ENCODE data around the gene GMPR2. TPM values are rescaled to one million over a fixed set of nuclear protein-coding genes. Genes with fewer than 3 reads are reported as not detected.

The GMPR2 gene
- total and polyA plus RNA-seq, 2 experiments from 2014 or later: 60.6 to 70.6 TPM

DNA sequence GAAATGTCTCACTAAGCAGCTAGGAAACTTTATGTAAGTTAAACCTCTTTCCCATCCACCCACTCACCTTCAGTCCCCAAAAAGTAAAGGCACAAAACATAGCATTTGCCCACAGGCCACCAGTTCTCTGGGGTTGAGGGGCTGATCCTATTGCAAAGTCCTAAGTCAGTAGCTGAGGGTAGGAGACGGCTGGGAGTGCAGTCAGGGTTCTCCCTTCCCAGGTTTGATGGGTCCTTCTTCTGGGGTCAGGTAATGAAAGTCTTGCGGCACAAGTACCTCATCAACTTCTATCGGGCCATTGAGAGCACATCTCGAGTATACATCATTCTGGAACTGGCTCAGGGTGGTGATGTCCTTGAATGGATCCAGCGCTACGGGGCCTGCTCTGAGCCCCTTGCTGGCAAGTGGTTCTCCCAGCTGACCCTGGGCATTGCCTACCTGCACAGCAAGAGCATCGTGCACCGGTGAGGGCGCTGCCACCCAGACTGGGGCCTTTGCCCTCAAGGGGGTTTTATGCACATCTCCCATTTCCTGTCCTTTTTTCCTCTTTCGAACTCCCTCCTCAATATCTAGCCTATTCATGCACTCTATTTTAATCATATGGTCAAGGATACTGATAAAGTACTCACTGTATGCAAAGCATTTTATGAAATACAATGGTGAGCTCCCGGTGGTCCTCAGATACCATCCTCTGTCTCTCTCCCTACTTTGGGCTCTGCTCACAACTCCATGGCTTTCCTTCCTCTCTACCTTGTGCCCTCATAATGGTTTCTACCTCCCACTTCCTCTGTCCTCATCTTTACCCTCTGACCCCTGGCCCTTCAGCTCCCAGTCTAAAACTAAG is 26.2 kb upstream of the GMPR2 start (continued):
- TF ChIP-seq, protein P1, sequence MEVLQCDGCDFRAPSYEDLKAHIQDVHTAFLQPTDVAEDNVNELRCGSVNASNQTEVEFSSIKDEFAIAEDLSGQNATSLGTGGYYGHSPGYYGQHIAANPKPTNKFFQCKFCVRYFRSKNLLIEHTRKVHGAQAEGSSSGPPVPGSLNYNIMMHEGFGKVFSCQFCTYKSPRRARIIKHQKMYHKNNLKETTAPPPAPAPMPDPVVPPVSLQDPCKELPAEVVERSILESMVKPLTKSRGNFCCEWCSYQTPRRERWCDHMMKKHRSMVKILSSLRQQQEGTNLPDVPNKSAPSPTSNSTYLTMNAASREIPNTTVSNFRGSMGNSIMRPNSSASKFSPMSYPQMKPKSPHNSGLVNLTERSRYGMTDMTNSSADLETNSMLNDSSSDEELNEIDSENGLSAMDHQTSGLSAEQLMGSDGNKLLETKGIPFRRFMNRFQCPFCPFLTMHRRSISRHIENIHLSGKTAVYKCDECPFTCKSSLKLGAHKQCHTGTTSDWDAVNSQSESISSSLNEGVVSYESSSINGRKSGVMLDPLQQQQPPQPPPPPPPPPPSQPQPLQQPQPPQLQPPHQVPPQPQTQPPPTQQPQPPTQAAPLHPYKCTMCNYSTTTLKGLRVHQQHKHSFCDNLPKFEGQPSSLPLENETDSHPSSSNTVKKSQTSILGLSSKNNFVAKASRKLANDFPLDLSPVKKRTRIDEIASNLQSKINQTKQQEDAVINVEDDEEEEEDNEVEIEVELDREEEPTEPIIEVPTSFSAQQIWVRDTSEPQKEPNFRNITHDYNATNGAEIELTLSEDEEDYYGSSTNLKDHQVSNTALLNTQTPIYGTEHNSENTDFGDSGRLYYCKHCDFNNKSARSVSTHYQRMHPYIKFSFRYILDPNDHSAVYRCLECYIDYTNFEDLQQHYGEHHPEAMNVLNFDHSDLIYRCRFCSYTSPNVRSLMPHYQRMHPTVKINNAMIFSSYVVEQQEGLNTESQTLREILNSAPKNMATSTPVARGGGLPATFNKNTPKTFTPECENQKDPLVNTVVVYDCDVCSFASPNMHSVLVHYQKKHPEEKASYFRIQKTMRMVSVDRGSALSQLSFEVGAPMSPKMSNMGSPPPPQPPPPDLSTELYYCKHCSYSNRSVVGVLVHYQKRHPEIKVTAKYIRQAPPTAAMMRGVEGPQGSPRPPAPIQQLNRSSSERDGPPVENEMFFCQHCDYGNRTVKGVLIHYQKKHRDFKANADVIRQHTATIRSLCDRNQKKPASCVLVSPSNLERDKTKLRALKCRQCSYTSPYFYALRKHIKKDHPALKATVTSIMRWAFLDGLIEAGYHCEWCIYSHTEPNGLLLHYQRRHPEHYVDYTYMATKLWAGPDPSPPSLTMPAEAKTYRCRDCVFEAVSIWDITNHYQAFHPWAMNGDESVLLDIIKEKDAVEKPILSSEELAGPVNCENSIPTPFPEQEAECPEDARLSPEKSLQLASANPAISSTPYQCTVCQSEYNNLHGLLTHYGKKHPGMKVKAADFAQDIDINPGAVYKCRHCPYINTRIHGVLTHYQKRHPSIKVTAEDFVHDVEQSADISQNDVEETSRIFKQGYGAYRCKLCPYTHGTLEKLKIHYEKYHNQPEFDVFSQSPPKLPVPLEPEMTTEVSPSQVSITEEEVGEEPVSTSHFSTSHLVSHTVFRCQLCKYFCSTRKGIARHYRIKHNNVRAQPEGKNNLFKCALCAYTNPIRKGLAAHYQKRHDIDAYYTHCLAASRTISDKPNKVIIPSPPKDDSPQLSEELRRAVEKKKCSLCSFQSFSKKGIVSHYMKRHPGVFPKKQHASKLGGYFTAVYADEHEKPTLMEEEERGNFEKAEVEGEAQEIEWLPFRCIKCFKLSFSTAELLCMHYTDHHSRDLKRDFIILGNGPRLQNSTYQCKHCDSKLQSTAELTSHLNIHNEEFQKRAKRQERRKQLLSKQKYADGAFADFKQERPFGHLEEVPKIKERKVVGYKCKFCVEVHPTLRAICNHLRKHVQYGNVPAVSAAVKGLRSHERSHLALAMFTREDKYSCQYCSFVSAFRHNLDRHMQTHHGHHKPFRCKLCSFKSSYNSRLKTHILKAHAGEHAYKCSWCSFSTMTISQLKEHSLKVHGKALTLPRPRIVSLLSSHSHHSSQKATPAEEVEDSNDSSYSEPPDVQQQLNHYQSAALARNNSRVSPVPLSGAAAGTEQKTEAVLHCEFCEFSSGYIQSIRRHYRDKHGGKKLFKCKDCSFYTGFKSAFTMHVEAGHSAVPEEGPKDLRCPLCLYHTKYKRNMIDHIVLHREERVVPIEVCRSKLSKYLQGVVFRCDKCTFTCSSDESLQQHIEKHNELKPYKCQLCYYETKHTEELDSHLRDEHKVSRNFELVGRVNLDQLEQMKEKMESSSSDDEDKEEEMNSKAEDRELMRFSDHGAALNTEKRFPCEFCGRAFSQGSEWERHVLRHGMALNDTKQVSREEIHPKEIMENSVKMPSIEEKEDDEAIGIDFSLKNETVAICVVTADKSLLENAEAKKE (CRISPR knock-in tag; IDR thresholded peaks at IDR 0.05): no peak
- TF ChIP-seq POLR2AphosphoS5 (IDR thresholded peaks at IDR 0.05; ENCODE audit: low read depth) (no peak), ZNF331 (CRISPR knock-in tag; IDR thresholded peaks at IDR 0.05; ENCODE audit: low read depth) (no peak), EZH2 (IDR thresholded peaks at IDR 0.05; ENCODE audit: low read depth, unreplicated experiment) (no peak), EZH2phosphoT487 (IDR thresholded peaks at IDR 0.05; ENCODE audit: unreplicated experiment) (no peak), CREB1 (CRISPR knock-in tag; IDR thresholded peaks at IDR 0.05; ENCODE audit: low read depth) (no peak), NANOG (IDR thresholded peaks at IDR 0.05; ENCODE audit: borderline replicate concordance) (no peak)

DNA sequence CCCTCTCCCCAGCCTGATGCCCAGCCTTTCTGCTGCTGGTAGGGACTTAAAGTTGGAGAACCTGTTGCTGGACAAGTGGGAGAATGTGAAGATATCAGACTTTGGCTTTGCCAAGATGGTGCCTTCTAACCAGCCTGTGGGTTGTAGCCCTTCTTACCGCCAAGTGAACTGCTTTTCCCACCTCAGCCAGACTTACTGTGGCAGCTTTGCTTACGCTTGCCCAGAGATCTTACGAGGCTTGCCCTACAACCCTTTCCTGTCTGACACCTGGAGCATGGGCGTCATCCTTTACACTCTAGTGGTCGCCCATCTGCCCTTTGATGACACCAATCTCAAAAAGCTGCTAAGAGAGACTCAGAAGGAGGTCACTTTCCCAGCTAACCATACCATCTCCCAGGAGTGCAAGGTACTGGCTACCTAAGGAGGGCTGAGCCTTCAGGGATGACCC is 25.6 kb upstream of the GMPR2 start:
- Mint-ChIP-seq H3K27ac (no peak overlapping the region), H3K36me3 (ENCODE audit: low read depth) (peaks cover 81% of the 10 kb centered on the region), H3K4me3 (no peak overlapping the region; the same call in 2 of the 3 replicates), H3K27me3 (ENCODE audit: insufficient read depth, low read depth, poor library complexity) (peaks cover 5% of the 10 kb centered on the region), H3K4me1 (peaks cover 18% of the 10 kb centered on the region), H3K9me3 (peaks cover 6% of the 10 kb centered on the region)
- no peaks in the 10 kb centered on the region; the same call in 1 of the 2 replicates for H3K79me2 ChIP-seq (replicated peaks; ENCODE audit: insufficient read depth)
- H2AFZ ChIP-seq: no peak overlapping the region
- peaks cover 10% of the 10 kb centered on the region for H3K4me1 ChIP-seq (ENCODE audit: insufficient read depth)
- no peak for ATAC-seq
- DNase-seq (ENCODE audit: low spot score): no peak
- no peak overlapping the region for H3K4me2 ChIP-seq
- no peaks in the 10 kb centered on the region for H3K27me3 ChIP-seq (ENCODE audit: insufficient read depth)
- peaks cover 6% of the 10 kb centered on the region for H3K36me3 ChIP-seq (ENCODE audit: insufficient read depth)
- H3K9me2 ChIP-seq (ENCODE audit: insufficient read depth): no peaks in the 10 kb centered on the region
- no peak overlapping the region for H3K27ac ChIP-seq (ENCODE audit: low read depth)
- H3F3A ChIP-seq (replicated peaks; ENCODE audit: low read depth): no peaks in the 10 kb centered on the region; the same call in 1 of the 2 replicates
- H4K20me1 ChIP-seq (replicated peaks; ENCODE audit: insufficient read depth): no peaks in the 10 kb centered on the region; the same call in 1 of the 2 replicates
- no peak overlapping the region for H3K4me3 ChIP-seq
- no peak for TF ChIP-seq STAT1 (IDR thresholded peaks at IDR 0.05; ENCODE audit: unreplicated experiment)
- no peak for TF ChIP-seq CREB1 (CRISPR knock-in tag; IDR thresholded peaks at IDR 0.05; ENCODE audit: low read depth)
- TF ChIP-seq POLR2AphosphoS5 (IDR thresholded peaks at IDR 0.05; ENCODE audit: low read depth): no peak
- TF ChIP-seq, protein P2, sequence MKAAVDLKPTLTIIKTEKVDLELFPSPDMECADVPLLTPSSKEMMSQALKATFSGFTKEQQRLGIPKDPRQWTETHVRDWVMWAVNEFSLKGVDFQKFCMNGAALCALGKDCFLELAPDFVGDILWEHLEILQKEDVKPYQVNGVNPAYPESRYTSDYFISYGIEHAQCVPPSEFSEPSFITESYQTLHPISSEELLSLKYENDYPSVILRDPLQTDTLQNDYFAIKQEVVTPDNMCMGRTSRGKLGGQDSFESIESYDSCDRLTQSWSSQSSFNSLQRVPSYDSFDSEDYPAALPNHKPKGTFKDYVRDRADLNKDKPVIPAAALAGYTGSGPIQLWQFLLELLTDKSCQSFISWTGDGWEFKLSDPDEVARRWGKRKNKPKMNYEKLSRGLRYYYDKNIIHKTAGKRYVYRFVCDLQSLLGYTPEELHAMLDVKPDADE (IDR thresholded peaks at IDR 0.05): no peak
- TF ChIP-seq NANOG (IDR thresholded peaks at IDR 0.05; ENCODE audit: borderline replicate concordance): no peak
- TF ChIP-seq, protein P3, sequence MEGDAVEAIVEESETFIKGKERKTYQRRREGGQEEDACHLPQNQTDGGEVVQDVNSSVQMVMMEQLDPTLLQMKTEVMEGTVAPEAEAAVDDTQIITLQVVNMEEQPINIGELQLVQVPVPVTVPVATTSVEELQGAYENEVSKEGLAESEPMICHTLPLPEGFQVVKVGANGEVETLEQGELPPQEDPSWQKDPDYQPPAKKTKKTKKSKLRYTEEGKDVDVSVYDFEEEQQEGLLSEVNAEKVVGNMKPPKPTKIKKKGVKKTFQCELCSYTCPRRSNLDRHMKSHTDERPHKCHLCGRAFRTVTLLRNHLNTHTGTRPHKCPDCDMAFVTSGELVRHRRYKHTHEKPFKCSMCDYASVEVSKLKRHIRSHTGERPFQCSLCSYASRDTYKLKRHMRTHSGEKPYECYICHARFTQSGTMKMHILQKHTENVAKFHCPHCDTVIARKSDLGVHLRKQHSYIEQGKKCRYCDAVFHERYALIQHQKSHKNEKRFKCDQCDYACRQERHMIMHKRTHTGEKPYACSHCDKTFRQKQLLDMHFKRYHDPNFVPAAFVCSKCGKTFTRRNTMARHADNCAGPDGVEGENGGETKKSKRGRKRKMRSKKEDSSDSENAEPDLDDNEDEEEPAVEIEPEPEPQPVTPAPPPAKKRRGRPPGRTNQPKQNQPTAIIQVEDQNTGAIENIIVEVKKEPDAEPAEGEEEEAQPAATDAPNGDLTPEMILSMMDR (conservative IDR thresholded peaks at IDR 0.05; ENCODE audit: low read depth in 2 of 2): no peak
